HG02970 (cell line): ENCODE results near the gene RPS6KA2.
"Not testable (repeated sequence)": the region's sequence is repeated elsewhere in the genome, so short reads cannot be mapped to it uniquely, and the experiment has no call there.

Experiments
- ATAC-seq: cut with Tn5 transposase; IDR thresholded peaks from one replicate; pipeline ENCODE4 v1.9.1; 2021; ENCODE audit warnings: mild to moderate bottlenecking, moderate library complexity, moderate number of reproducible peaks; ENCODE audit not compliant: unreplicated experiment, low FRiP score

Gene RPS6KA2

DNA sequence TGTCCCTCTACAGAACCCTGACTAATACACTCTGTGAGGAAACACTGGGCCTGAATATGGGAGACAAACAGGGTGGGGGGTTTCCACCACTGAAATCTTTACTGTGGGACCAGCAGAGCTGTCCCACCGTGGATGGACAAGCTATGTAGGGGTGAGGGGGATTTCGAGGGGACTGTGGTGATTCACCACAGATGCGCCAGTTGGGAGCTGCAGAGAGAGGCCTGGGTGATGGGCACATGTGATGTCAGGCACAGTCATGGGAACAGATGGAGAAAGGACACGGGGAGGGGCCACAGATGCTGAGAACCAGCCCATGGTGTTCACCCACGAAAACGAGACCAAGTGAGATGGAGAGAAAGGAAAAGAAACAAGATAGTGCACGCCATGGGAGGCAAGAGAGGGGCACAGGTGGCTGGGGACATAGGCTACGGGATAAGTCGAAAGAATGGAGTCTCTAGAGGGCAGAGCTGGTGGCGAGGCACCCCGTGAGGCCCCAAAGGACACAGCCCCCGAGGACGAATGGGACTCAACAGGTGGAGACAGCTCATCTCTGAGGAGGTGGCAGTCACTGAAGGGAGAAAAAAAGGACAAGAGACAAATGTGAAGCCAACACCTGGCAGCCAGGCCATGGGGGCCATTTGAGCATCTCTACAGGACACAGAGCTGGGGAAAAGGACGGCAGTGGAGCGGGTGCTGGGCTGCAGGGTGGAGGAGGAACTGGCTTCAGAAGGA lies 30.1 kb downstream of the RPS6KA2 start:
- ATAC-seq = no peak

DNA sequence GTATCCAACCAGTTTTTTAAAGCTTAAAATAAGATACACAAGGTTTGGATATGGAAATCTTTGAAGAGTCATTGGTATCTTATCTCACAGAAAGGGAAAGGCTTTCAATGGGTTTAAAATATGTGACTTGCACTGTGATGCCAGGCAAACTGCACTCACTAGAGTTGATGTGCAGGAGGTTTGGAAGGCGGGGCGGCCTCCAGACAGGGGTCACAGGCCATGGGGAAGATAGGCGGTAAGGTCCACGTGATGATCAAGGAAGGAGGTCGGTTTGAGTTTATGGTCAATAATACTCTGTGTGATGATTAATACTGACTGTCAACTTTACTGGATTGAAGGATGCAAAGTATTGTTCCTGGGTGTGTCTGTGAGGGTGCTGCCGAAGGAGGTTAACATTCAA lies 31.1 kb downstream of the RPS6KA2 start:
- no peak for ATAC-seq

DNA sequence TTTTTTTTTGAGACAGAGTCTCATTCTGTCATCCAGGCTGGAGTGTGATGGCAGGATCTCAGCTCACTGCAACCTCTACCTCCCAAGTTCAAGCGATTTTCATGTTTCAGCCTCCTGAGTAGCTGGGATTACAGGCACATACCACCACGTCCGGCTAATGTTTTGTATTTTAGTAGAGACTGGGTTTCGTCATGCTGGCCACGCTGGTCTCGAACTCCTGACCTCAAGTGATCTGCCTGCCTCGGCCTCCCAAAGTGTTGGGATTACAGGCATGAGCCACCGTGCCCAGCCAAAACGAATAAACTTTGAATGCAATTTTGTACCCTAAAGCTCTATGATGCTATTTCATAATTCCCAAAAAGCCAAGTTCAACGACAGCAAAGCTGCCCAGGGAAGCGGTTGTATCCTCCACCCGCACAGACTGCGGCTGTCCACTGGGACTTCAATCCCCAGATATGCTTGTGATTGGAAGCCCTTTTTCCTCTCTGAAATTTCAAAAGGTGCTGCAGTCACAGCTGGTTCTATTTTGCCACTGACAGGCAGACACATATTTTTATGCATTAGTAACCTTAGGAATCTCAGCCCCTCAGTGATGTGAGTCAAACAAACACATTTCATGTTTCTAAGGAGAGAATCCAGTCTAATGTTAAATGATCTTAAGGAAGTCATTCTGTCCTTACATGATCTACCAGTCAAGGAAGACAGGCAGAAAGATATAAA lies 31.8 kb downstream of the RPS6KA2 start:
- no peak for ATAC-seq

DNA sequence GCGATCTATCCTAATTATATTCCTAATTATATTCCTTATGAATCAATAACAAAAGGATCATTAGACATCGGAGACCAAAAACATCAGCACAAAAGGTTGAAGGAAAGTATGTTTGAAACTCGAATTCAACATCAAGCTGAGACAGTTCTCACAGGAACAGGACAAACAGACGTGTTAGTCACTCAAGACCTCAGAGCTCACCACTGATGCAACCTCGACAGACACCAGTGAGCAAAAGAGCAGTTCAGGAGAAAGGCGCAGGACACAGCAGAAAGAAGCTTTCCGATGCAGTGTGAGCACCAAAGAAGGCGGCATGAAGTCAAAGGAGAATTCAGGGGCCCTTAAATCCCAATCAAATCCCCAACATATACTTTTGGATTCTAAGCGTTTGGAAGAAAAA lies 34.2 kb downstream of the RPS6KA2 start:
- ATAC-seq = no peak

DNA sequence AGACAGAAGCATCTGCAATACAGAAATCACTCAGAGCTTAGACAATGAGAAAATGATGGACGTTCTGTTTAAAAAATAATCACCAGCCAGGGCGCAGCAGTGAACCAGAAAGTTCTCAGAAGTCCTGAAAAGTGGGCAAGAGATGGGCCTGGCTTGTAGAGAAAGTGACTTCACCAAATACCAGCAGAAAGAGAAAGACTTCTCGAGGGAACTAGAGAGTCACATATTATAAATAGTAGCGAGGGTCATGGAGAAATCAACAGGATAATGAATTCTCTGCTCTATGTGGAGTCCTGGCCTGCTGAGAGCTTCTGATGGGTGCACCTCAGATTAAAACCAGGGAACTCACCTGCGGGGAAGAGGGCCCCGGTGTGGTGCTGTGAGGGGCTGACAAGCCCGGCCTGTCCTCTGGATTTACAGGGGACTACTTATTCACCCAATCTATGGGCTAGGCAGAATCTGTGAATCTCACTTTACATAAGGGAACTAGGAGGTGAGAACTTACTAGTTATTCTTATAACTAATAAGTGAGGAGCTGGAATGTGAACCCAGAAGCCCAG lies 35.0 kb downstream of the RPS6KA2 start:
- no peak for ATAC-seq

DNA sequence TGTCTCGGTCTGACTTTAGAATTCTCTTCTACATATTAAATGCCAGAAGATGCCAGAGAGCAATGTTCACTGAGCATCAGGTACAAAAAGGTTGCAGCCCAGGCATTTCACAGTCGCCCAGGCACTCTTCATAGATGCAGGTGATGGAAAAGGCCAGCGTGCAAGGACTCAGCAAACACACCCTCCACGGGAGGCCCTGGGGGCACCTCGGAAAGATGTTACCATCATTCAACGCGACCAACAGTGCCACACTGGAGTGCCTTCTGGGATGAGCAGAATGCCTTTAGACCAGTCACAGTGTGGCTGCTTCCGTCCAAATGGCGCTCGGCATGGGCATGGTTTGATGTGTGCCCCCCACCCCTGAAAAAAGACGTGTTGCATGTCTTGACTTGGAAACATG lies 36.0 kb downstream of the RPS6KA2 start:
- no peak for ATAC-seq

DNA sequence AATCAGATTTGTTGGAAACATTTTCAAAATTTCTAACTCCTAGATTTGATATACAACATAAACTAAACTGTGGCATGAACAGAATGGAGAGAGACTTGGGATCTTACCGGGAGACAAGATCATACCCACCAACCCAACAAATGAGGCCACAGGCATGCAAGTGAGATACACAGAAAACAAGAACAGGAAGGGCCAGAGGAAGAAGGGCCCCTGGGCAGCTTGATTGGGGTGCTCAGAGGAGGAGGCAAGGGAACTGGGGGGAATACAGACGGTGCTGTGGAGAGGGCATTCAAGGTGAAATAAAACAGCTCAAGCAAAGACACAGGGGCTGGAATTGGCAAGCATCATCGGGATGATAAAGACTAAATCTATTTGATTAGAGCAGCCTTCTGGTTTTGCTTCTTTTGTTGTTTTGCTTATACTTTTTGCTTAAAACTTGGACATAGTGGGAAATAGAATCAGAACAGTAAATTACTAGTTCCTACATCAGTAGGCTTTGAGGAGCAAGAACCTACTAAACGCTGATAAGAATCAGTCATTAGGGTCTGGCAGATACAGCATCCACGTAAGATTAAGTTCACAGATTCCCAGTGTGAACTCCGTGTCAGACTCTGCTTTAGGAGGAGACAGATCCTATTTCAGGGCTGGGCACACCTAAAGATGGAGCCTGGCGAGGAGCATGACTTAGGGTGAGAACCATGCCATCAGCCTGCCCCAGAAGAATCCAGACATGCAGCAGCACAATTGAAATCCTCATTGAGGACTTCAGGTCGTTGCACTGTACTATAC lies 37.1 kb downstream of the RPS6KA2 start:
- ATAC-seq = no peak

DNA sequence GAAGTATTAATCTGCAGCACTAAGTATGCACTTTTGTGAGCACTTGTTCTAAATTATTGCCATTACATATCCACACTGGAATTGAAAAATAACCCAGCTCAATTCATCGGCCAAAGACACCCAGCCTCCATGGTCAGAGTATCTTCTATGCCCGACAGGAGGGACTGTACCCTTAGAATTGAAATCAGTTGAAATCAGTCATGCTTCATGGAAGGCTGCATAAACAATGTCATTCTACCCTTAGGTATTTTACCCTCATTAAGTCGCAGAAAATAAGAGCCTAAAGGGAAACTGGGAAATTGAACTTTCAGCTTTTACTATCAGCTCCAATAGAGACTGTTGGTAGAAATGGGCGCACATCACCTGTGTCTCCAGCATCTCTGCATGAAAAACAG lies 37.7 kb downstream of the RPS6KA2 start:
- ATAC-seq = no peak

DNA sequence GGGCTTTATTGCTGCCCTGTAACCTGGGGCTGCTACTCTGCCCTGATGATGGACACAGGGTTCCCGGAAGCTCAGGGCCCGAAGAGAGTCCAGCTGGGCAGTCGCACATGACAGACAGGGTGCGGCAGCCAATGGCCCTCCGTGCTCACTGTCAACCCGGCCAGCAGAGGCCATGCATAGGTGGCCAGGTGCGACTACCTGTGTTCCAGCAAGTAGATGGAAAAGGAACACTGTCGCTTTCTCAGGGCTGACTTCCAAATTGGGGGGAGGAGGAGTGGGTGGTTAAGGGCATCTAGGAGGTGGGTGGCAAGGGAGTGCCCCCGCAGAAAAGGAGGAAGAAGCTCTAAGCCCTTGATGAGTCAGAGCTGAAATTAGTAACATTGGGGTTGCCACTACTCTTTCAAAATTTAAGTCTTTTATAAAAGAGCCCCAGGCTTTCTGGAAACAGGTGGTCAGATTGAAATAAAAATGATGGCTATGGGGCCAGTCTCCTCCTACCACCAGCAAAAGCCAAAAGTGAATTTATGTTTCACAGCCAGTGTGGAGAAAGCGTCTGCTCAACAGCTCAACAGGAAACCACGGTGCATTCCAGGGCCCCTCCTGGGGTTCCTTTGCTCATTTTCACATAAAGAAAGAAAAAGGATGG lies 38.2 kb downstream of the RPS6KA2 start:
- ATAC-seq = no peak

DNA sequence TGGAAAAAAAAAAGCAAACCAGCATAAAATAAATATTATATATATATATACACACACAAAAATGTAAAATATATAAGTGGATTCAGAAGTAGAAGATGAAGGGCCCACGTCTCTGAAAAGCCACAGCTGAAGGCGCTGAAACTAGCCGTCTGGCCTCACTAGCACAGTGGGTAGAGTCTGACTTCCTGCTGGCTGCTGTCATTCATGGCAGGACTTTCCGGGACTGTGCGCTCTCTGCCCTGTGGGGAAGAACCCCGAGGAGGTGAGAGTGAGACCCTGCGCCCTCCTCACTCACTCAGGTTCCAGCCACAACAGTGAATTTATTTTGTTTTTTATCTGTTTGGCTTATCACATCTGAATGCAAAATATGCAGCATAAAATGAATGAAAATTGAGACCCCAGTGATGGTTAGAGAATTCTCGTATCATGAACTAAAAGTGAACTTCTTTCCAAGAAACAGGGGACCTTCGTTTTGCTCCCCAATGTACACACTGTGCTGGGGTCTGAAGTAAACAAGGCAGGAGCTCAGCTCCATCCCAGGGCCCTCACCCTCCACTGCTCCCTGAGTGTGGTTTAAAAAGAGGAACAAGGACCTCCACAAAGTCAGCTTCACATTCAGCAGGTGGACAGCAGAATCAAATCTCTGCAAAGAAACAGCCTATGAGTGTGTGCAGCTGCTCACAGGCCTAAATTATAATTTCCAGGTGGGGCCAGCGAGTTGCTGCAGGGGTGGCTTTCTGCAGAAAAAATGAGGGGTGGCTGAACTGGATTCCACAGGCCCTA lies 39.2 kb downstream of the RPS6KA2 start:
- peak; percentile 66 for ATAC-seq

DNA sequence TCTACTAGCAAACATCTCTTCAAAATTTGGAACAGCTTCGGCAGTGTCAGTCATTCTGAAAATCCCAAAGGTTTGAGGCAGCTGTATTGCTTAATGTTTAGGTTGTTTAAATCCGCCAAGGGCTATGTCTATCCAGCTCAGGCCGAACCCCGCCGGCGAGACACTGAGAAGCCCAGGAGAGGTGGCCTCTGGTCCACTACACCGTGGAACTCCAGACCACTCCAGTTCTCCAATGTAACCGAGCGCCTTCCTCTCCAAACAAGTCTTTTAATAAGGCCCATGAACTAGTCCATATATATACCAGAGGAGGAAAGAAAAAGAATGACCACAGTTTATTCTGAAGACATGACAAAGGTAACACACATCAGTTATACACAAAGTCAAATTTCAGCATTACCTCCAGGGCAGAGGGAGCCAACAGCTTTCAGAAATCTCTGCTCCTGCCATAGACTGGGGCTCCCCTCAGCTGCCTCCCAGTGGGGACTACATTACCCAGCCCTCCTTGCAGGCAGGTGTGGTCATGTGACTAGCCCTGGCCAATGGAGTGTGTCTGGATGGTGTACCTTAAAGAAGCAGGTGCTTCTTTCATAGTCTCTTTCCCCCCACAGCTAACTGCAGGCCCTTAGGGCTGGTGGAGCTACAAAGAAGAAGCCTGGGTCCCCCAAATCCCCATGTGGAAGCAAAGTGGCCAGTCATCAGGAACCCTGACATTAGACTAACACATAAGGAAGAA lies 40.5 kb downstream of the RPS6KA2 start, which contains the start of gene RAMACL:
Gene RAMACL (minus strand): TSS at position 255 of the 733 bp plus-strand sequence. CDS start 201 bp downstream, at position 54.
- ATAC-seq = no peak

DNA sequence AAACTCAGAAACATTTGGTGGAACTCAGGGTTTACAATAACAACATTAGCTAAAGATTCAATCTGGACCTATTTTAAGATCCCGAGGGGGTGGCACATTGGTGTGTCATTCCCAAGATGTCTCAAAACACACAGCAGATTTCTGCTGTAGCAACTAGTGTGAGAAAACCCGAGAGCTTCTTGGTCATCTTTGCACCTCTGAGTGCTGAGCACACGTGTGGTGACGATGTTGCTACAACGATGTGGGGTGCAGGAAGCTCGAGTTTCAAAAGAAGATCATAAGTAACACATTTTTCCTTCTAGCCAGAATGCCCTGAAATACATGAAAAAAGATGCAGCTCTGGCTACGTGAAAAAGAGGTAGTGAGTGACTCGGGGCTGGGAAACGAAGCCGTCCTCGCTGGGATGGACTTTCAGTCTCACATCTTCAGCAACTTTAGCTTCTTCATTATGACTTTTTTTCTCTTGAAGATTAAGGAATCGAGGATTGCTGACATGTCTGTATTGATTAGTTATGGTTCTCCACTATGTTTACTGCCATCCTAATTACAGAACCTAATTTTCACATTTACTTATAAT lies 42.1 kb downstream of the RPS6KA2 start:
- ATAC-seq = no peak

DNA sequence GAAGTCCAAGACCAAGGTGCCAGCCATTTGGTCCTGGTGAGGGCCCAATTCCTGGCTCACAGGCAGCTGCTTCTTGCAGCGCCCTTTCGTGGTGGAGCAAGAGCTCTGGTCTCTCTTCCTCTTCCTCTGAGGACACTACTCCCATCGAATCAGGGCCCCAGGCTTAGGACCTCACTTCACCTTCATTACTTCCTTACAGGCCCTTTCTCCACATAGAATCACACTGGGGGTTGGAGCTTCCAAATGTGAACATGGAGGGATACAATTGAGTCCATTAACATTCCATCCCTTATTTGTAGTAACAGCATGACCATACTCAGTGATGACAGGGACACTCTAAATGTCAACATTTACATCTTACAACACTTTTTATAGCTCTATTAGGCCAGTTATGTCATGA lies 42.9 kb downstream of the RPS6KA2 start:
- ATAC-seq = no peak

DNA sequence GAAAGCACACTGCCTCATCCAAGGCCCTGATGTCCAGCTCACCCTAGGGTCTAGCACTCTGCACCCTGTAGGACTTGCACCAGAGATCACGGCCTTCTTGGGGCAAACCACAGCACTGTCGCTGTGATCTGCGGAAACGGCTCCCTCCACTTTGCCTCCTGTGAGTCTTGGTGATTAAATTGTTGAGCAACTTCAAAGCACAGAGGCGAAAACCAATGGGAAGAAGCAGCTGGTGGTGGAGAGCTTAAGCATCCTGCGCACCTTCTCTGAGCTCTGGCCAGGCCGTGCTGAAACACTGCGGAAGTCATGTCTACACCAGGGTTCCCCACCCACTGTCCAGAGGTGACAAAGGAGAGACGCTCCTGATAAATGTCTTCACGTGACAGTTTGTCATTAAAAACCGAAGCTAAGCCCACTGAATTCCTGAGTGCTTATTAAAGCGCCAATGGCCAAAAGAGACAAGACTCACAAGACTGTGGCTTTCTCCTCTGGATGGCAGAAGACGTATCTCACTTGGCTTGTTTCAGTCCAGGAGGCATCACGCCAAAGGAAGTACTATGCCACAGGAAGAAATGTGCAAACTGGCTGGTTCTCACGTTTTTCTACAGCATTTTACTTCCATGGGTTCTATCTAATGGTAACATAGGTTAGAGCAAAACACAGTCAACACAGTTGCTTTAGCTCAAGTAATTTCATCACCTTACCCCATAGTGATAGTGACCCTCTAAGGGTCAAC lies 43.7 kb downstream of the RPS6KA2 start:
- no peak for ATAC-seq

DNA sequence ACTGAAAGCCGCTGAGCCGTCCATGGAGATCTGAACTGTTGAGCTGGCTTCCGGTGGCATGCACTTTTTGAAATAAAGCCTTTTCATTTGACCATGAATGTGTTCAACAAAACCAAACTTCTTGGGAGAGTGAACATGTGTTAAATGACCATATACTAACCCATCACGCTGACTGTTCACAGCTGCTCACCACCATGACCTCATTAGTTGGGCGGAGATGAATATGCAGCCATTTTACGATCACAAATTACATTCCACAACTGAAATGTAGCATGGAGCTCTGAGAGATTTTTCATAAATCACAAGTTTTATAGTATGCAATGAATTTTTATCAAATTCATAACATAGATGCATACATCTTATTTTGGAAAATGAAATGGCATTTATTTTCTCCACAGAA lies 44.8 kb downstream of the RPS6KA2 start:
- ATAC-seq = no peak

DNA sequence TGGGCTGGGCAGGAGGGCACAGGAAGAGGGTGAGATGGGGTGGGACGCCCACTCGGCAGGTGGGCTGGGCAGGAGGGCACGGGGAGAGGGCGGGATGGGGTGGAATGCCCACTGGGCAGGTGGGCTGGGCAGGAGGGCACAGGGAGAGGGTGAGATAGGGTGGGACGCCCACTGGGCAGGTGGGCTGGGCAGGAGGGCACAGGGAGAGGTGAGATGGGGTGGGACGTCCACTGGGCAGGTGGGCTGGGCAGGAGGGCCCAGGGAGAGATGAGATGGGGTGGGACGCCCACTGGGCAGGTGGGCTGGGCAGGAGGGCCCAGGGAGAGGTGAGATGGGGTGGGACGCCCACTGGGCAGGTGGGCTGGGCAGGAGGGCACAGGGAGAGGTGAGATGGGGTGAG lies 45.2 kb downstream of the RPS6KA2 start:
- not testable (repeated sequence) for ATAC-seq

DNA sequence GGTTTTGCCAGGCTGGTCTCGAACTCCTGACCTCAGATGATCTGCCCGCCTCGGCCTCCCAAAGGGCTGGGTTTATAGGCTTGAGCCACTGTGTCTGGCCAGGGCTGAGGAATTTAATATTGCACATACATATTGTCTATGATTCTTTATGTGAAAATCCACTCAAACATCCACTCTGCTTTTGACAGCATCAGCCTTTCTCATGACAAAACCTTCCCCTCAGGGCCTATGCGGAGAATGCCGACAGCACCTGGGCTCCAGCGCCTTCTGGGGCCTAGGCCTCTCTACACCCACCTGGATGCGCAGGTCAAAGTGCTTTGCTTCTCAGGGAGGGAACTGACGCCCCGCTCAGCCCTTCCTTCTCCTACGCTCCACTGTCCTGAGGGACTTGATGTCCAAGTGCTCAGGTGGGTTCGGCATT lies 46.0 kb downstream of the RPS6KA2 start:
- no peak for ATAC-seq
